DLD1 (cell line): ENCODE measurements around the gene PREX1.

Experiments
- in situ Hi-C: cut with HindIII; loops from 2 replicates; pipeline ENCODE4 v1.10.0; 2017; ENCODE audit warnings: low sequenced_read_pairs

Gene PREX1

GRCh38 chr20:48739395-48740291 is 88.2 kb downstream of the PREX1 start:
- in situ Hi-C loops: no loop called here

- in situ Hi-C loops: no loop called here
Measured at GRCh38 chr20:48738399-48739304, 89.1 kb downstream of the PREX1 start.

GRCh38 chr20:48738094-48738398 is 89.8 kb downstream of the PREX1 start:
- in situ Hi-C loops: no loop called here

- in situ Hi-C loops: no loop called here
Measured at GRCh38 chr20:48737434-48738093, 90.2 kb downstream of the PREX1 start.

- in situ Hi-C loops: no loop called here
Measured at GRCh38 chr20:48736636-48737035, 91.2 kb downstream of the PREX1 start.

GRCh38 chr20:48736231-48736630 is 91.6 kb downstream of the PREX1 start:
- in situ Hi-C loops: no loop called here

GRCh38 chr20:48735112-48735511 is 92.7 kb downstream of the PREX1 start:
- in situ Hi-C loops: no loop called here

GRCh38 chr20:48734104-48734749 is 93.6 kb downstream of the PREX1 start:
- in situ Hi-C loops: no loop called here

- in situ Hi-C loops: no loop called here
Measured at GRCh38 chr20:48733296-48733790, 94.5 kb downstream of the PREX1 start.

GRCh38 chr20:48732081-48732829 is 95.5 kb downstream of the PREX1 start:
- in situ Hi-C loops: no loop called here

GRCh38 chr20:48731536-48731935 is 96.3 kb downstream of the PREX1 start:
- in situ Hi-C loops: no loop called here

- in situ Hi-C loops: no loop called here
Measured at GRCh38 chr20:48730977-48731376, 96.8 kb downstream of the PREX1 start.

- in situ Hi-C loops: no loop called here
Measured at GRCh38 chr20:48729538-48729937, 98.3 kb downstream of the PREX1 start.

GRCh38 chr20:48728042-48728825 is 99.6 kb downstream of the PREX1 start:
- in situ Hi-C loops: no loop called here

GRCh38 chr20:48727226-48727625 is 100.6 kb downstream of the PREX1 start:
- in situ Hi-C loops: no loop called here

- in situ Hi-C loops: no loop called here
Measured at GRCh38 chr20:48725555-48725991, 102.2 kb downstream of the PREX1 start.

GRCh38 chr20:48724891-48725554 is 102.8 kb downstream of the PREX1 start:
- in situ Hi-C loops: no loop called here

GRCh38 chr20:48724382-48724781 is 103.4 kb downstream of the PREX1 start:
- in situ Hi-C loops: no loop called here
